Calu3 (cell line): ENCODE results near the gene ITFG2. TPM values are rescaled to one million over a fixed set of nuclear protein-coding genes. Genes with fewer than 3 reads are reported as not detected.
"Not testable (repeated sequence)": the region's sequence is repeated elsewhere in the genome, so short reads cannot be mapped to it uniquely, and the experiment has no call there.

ENCODE experiments used
- BruUV-seq: library from RNA; stranded (reverse); fragments of 400-500 nt; replicated peaks from 2 replicates; lab custom pipeline; 2021; lab: Mats Ljungman, UMichigan
- CTCF ChIA-PET: fragments of 300-600 bp; sonication (Branson Sonifier 250); formaldehyde crosslinking; loops from one replicate; lab custom pipeline; 2022; ENCODE audit warnings: antibody characterized with exemption; lab: Charles Lee
- DNase-seq: peaks from one replicate; pipeline ENCODE4 v3.0.0; 2022
- H3K27ac Mint-ChIP-seq: one replicate; pipeline ENCODE4 v1.8.0; 2022; ENCODE audit warnings: mixed read lengths; ENCODE audit not compliant: unreplicated experiment
- H3K27me3 Mint-ChIP-seq: one replicate; pipeline ENCODE4 v1.8.0; 2022; ENCODE audit warnings: mixed read lengths; ENCODE audit not compliant: unreplicated experiment
- H3K36me3 Mint-ChIP-seq: one replicate; pipeline ENCODE4 v1.8.0; 2022; ENCODE audit warnings: mild to moderate bottlenecking, moderate library complexity, mixed read lengths; ENCODE audit not compliant: insufficient read depth, unreplicated experiment
- H3K4me1 Mint-ChIP-seq: one replicate; pipeline ENCODE4 v1.8.0; 2022; ENCODE audit warnings: mild to moderate bottlenecking, low read depth, mixed read lengths; ENCODE audit not compliant: unreplicated experiment
- H3K4me3 Mint-ChIP-seq: one replicate; pipeline ENCODE4 v1.8.0; 2022; ENCODE audit warnings: mild to moderate bottlenecking, low read depth, moderate library complexity, mixed read lengths; ENCODE audit not compliant: unreplicated experiment
- H3K9me3 Mint-ChIP-seq: one replicate; pipeline ENCODE4 v1.8.0; 2022; ENCODE audit warnings: low read depth, mixed read lengths; ENCODE audit not compliant: unreplicated experiment
- intact Hi-C: fragments of 100-400 bp; cut with micrococcal nuclease; formaldehyde crosslinking; loops from one replicate; pipeline ENCODE4 v1.10.0; 2022; ENCODE audit not compliant: unreplicated experiment
- total RNA-seq: library from RNA; stranded (reverse); gene quantifications from 2 replicates; pipeline ENCODE4 v1.2.3, GENCODE V29; 2022
- TF ChIP-seq, protein P1 (sequence below): fragments of 200-600 bp; IDR thresholded peaks from one replicate; pipeline ENCODE4 v1.8.0; 2022; ENCODE audit warnings: antibody characterized with exemption; ENCODE audit not compliant: unreplicated experiment

The ITFG2 gene
- total RNA-seq, 1 experiment from 2014 or later, result 31.9 TPM

DNA sequence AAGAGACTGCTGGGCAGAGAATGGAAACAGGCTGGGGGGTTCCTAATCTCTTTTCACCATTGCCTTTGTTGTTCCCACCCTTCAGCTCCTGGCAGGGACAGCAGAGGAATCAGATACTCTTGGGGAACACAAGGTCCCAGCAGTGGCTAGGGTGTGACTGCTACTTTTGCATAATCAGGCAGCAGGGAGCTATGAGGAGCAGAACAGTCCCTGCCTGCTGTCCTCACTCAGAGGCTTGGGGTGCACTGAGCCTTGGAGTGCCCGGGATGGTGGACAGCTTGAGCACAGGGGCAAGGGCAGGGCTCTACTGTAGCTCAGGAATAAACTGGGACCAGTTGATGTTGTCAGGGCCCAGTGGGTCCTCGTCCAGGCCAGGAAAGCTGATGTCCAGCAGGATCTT is 45.9 kb downstream of the ITFG2 start:
- Mint-ChIP-seq H3K4me3 (no peak overlapping the region), H3K27me3 (no peaks in the 10 kb centered on the region), H3K9me3 (no peaks in the 10 kb centered on the region), H3K36me3 (peaks cover 32% of the 10 kb centered on the region), H3K27ac (no peak overlapping the region), H3K4me1 (no peaks in the 10 kb centered on the region)
- DNase-seq, result no peak
- no TSS peak for BruUV-seq
- intact Hi-C loops, result no loop called here
- TF ChIP-seq, protein P1, sequence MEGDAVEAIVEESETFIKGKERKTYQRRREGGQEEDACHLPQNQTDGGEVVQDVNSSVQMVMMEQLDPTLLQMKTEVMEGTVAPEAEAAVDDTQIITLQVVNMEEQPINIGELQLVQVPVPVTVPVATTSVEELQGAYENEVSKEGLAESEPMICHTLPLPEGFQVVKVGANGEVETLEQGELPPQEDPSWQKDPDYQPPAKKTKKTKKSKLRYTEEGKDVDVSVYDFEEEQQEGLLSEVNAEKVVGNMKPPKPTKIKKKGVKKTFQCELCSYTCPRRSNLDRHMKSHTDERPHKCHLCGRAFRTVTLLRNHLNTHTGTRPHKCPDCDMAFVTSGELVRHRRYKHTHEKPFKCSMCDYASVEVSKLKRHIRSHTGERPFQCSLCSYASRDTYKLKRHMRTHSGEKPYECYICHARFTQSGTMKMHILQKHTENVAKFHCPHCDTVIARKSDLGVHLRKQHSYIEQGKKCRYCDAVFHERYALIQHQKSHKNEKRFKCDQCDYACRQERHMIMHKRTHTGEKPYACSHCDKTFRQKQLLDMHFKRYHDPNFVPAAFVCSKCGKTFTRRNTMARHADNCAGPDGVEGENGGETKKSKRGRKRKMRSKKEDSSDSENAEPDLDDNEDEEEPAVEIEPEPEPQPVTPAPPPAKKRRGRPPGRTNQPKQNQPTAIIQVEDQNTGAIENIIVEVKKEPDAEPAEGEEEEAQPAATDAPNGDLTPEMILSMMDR, result no peak
- CTCF ChIA-PET, result interaction anchor here (0.6 kb wide), 1 partner anchor 669 kb away, joined by 3 read pairs; no protein-coding TSS in a partner anchor

DNA sequence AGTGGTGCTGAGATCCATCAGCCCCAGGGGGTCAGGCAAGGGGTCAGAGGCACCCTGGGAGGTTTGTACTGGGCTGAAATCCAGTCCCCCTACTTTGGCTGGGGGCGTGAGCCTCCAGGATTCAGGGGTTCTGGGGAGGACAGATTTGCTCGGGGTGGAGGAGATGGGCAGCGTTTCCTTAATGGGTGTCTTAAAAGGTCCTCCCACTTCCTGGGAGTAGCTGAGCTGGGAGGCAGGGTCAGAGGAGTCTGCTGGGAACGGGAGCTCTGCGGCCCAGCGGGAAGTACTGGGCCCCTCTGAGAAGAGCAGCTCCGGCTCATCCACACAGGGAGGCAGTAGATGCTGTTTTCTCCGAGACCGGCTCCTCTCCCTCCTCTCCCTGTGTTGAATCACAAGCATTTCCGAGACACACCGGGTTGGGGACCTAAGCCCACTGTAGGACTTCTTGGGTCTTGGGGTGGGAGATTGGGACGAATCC is 46.5 kb downstream of the ITFG2 start:
- CTCF ChIA-PET, result interaction anchor here (0.6 kb wide), 1 partner anchor 670 kb away, joined by 3 read pairs; no protein-coding TSS in a partner anchor
- Mint-ChIP-seq H3K36me3 (peaks cover 39% of the 10 kb centered on the region), H3K9me3 (no peaks in the 10 kb centered on the region), H3K4me3 (no peak overlapping the region), H3K27ac (no peak overlapping the region), H3K4me1 (no peaks in the 10 kb centered on the region), H3K27me3 (no peaks in the 10 kb centered on the region)
- TF ChIP-seq, protein P1, result no peak
- no peak for DNase-seq
- intact Hi-C loops, result no loop called here
- no TSS peak for BruUV-seq

DNA sequence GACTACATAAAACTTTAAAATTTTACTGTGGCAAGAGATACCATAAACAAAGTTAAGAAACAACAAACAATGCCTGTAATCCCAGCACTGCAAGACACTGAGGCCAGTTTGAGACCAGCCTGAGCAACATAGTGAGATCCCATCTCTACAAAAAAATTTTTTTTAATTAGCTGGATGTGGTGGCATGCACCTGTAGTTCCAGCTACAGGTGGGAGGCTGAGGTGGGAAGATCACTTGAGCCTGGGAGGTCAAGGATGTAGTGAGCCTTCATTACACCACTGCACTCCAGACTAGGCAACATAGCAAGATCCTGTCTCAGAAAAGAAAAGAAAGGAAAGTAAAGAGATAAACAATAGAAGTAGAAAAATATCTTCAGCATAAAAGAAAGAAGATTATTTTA is 47.7 kb downstream of the ITFG2 start:
- CTCF ChIA-PET, result no interaction called here
- Mint-ChIP-seq H3K9me3 (no peaks in the 10 kb centered on the region), H3K4me1 (no peaks in the 10 kb centered on the region), H3K27me3 (no peaks in the 10 kb centered on the region), H3K4me3 (no peak overlapping the region), H3K27ac (no peak overlapping the region), H3K36me3 (peaks cover 44% of the 10 kb centered on the region)
- BruUV-seq, result no TSS peak
- TF ChIP-seq, protein P1, result no peak
- no peak for DNase-seq
- intact Hi-C loops, result no loop called here

GRCh38 chr12:2862876-2863275 is 50.4 kb downstream of the ITFG2 start:
- Mint-ChIP-seq H3K4me1 (no peaks in the 10 kb centered on the region), H3K27me3 (no peaks in the 10 kb centered on the region), H3K27ac (no peak overlapping the region), H3K36me3 (peaks cover 56% of the 10 kb centered on the region), H3K9me3 (no peaks in the 10 kb centered on the region), H3K4me3 (no peak overlapping the region)
- CTCF ChIA-PET, result no interaction called here
- TF ChIP-seq, protein P1, result no peak
- DNase-seq, result no peak
- intact Hi-C loops, result no loop called here
- BruUV-seq, result no TSS peak

DNA sequence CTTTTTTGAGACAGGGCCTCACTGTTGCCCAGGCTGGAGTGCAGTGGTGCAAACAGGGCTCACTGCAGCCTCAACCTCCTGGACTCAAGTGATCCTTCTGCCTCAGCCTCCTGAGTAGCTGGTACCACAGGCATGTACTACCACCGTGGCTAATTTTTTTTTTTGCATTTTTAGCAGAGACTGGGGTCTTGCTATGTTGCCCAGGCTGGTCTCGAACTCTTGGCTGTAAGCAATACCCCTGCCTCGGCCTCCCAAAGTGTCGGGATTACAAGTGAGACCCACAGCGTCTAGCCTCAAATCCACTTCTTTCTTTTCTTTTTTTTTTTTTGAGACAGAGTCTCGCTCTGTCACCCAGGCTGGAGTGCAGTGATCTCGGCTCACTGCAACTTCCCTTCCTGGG is 50.9 kb downstream of the ITFG2 start:
- H3K27me3 Mint-ChIP-seq, CTCF ChIA-PET, H3K4me1 Mint-ChIP-seq, DNase-seq, H3K27ac Mint-ChIP-seq, intact Hi-C loops, H3K4me3 Mint-ChIP-seq, H3K9me3 Mint-ChIP-seq, BruUV-seq: not testable (repeated sequence)
- peaks cover 55% of the 10 kb centered on the region for H3K36me3 Mint-ChIP-seq
